Peyer's patch (tissue), 4 donors: ENCODE results near the gene TNRC6B. TPM values are rescaled to one million over a fixed set of nuclear protein-coding genes. Genes with fewer than 3 reads are reported as not detected.

ENCODE experiments used
- DNase-seq, 3 donors: peaks; one replicate each; pipeline ENCODE4 v3.0.0-alpha.2; 2017 to 2019
- H3K27ac ChIP-seq, 4 donors: fragments of 200-600 bp; sonication (generic); one replicate each; pipeline ENCODE4 v1.5.1; 2016 to 2019
- H3K27me3 ChIP-seq, 2 donors: fragments of 200-600 bp; sonication (generic); one replicate each; pipeline ENCODE4 v1.5.1; 2019
- H3K36me3 ChIP-seq, 3 donors: fragments of 200-600 bp; sonication (generic); one replicate each; pipeline ENCODE4 v1.5.1; 2016 to 2019
- H3K4me1 ChIP-seq, 4 donors: fragments of 200-600 bp; sonication (generic); one replicate each; pipeline ENCODE4 v1.5.1; 2016 to 2019
- H3K4me3 ChIP-seq, 4 donors: fragments of 200-600 bp; sonication (generic); 1 replicate in 3 of 4; 2 replicates in 1 of 4; pipeline ENCODE4 v1.5.1; 2016 to 2019; ENCODE audit warnings: mild to moderate bottlenecking in 1 of 4
- H3K9me3 ChIP-seq, 4 donors: fragments of 200-600 bp; sonication (generic); one replicate each; pipeline ENCODE4 v1.5.1; 2016 to 2019; ENCODE audit warnings: mild to moderate bottlenecking in 1 of 4
- POLR2A ChIP-seq, 2 donors: fragments of 450-650 bp; IDR thresholded peaks; one replicate each; pipeline ENCODE4 v1.5.1; 2017; ENCODE audit warnings: antibody characterized with exemption in 2 of 2, mild to moderate bottlenecking in 2 of 2, moderate library complexity in 2 of 2
- total RNA-seq, 4 donors: library from RNA; depleted of rRNA; stranded (reverse); fragments of >200 nt; gene quantifications; one replicate each; pipeline ENCODE4 v1.1.0, GENCODE V29; 2016
- TF ChIP-seq, protein P1 (sequence below), 6 experiments: fragments of 450-650 bp in 4 of 6; fragments of 200-600 bp in 2 of 6; sonication (generic) in 1 of 6; IDR thresholded peaks; one replicate each; pipeline ENCODE4 v1.5.1; 2017 to 2019; ENCODE audit warnings: antibody characterized with exemption in 6 of 6, mild to moderate bottlenecking in 3 of 6, moderate library complexity in 1 of 6

The TNRC6B gene
- total RNA-seq: 100 to 1,000 TPM in 1 of 4 donors, 10 to 100 TPM in 3; 43.6 to 169 (median 54.0) TPM

DNA sequence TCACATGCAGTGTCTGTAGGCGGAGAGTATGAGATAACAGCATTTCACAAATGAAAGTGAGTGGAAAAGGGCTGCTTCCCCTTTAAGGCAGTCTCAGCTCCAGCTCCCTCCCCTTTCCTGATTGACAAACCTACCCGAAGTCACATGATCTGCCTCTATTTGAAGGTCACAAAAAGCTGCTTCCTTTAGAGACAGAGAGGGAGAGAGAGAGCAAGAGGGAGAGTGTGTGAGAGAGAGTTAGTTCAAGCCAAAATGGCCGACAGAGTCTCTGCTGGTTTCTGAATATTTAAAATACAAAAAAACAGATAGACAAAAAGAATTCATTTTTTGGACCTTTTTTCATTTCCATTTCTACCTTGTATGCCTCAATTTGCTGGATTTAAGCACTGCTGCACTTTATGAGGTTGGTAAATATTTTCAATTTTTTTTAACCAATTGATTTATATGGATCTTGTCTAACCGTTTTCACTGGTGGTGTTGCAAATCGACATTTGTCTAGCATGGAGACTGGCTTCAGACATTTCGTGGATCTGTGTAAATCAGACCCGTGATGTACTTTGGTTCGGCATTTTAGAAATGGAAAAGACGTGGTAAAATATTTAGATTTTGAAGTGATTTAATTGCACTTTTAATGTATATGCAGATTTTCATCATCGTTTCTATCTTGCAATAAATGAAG, at the start of gene TNRC6B:
TNRC6B (plus strand) TSS at position 188 of the 679 bp plus-strand sequence; CDS start at position 399, 211 bp downstream.
- H3K9me3 ChIP-seq: no peaks in the 10 kb centered on the region
- no peaks in the 10 kb centered on the region for H3K36me3 ChIP-seq
- TF ChIP-seq POLR2A (IDR thresholded peaks at IDR 0.05): peak; percentile 99
- TF ChIP-seq, protein P1, sequence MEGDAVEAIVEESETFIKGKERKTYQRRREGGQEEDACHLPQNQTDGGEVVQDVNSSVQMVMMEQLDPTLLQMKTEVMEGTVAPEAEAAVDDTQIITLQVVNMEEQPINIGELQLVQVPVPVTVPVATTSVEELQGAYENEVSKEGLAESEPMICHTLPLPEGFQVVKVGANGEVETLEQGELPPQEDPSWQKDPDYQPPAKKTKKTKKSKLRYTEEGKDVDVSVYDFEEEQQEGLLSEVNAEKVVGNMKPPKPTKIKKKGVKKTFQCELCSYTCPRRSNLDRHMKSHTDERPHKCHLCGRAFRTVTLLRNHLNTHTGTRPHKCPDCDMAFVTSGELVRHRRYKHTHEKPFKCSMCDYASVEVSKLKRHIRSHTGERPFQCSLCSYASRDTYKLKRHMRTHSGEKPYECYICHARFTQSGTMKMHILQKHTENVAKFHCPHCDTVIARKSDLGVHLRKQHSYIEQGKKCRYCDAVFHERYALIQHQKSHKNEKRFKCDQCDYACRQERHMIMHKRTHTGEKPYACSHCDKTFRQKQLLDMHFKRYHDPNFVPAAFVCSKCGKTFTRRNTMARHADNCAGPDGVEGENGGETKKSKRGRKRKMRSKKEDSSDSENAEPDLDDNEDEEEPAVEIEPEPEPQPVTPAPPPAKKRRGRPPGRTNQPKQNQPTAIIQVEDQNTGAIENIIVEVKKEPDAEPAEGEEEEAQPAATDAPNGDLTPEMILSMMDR (IDR thresholded peaks at IDR 0.05): peak in 2 of 6 experiments; percentile 7 to 16
- peak within 1 kb of the TSS; percentile 63 to 85 (median 80) for H3K27ac ChIP-seq
- peaks cover 0 to 52% (median 4%) of the 10 kb centered on the region in 4 donors for H3K4me1 ChIP-seq
- peak within 1 kb of the TSS; percentile 43 to 68 (median 58) for H3K4me3 ChIP-seq
- no peaks in the 10 kb centered on the region for H3K27me3 ChIP-seq
- DNase-seq: peak in 2 of 3 donors; percentile 77 to 91

- Histone ChIP-seq H3K9me3 (no peaks in the 10 kb centered on the region), H3K4me1 (no peaks in the 10 kb centered on the region), H3K4me3 (no peak overlapping the region), H3K36me3 (peaks cover 0 to 22% (median 0%) of the 10 kb centered on the region in 3 donors), H3K27ac (no peak overlapping the region), H3K27me3 (no peaks in the 10 kb centered on the region)
- no peak for TF ChIP-seq POLR2A (IDR thresholded peaks at IDR 0.05)
- peak in 1 of 3 donors; percentile 52 for DNase-seq
Observed at GRCh38 chr22:40128989-40129388, 48.7 kb upstream of the TNRC6B start.

GRCh38 chr22:40137132-40137531, 40.6 kb upstream of the TNRC6B start:
- Histone ChIP-seq H3K27ac (no peak overlapping the region), H3K9me3 (no peaks in the 10 kb centered on the region), H3K36me3 (no peaks in the 10 kb centered on the region), H3K4me1 (no peaks in the 10 kb centered on the region), H3K27me3 (no peaks in the 10 kb centered on the region), H3K4me3 (no peak overlapping the region)
- no peak for TF ChIP-seq POLR2A (IDR thresholded peaks at IDR 0.05)
- TF ChIP-seq, protein P1 (IDR thresholded peaks at IDR 0.05): no peak
- no peak for DNase-seq

- Histone ChIP-seq H3K4me3 (no peak overlapping the region), H3K27me3 (no peaks in the 10 kb centered on the region), H3K36me3 (no peaks in the 10 kb centered on the region), H3K4me1 (no peaks in the 10 kb centered on the region), H3K27ac (no peak overlapping the region), H3K9me3 (no peaks in the 10 kb centered on the region)
- no peak for DNase-seq
- no peak for TF ChIP-seq POLR2A (IDR thresholded peaks at IDR 0.05)
- TF ChIP-seq, protein P1 (IDR thresholded peaks at IDR 0.05): no peak
Observed at GRCh38 chr22:40138866-40139265, 38.9 kb upstream of the TNRC6B start.

- H3K36me3 ChIP-seq: no peaks in the 10 kb centered on the region
- TF ChIP-seq, protein P1 (IDR thresholded peaks at IDR 0.05): no peak
- TF ChIP-seq POLR2A (IDR thresholded peaks at IDR 0.05): no peak
- no peaks in the 10 kb centered on the region for H3K27me3 ChIP-seq
- H3K4me3 ChIP-seq: no peak overlapping the region
- H3K27ac ChIP-seq: no peak overlapping the region
- no peaks in the 10 kb centered on the region for H3K4me1 ChIP-seq
- no peaks in the 10 kb centered on the region for H3K9me3 ChIP-seq
- DNase-seq: no peak
Observed at GRCh38 chr22:40147388-40148176, 30.1 kb upstream of the TNRC6B start.

- no peaks in the 10 kb centered on the region for H3K9me3 ChIP-seq
- H3K27me3 ChIP-seq: no peaks in the 10 kb centered on the region
- no peak overlapping the region for H3K27ac ChIP-seq
- no peak overlapping the region for H3K4me3 ChIP-seq
- peaks cover 0 to 26% (median 0%) of the 10 kb centered on the region in 4 donors for H3K4me1 ChIP-seq
- TF ChIP-seq, protein P1 (IDR thresholded peaks at IDR 0.05): no peak
- no peak for TF ChIP-seq POLR2A (IDR thresholded peaks at IDR 0.05)
- H3K36me3 ChIP-seq: no peaks in the 10 kb centered on the region
- DNase-seq: no peak
Observed at GRCh38 chr22:40153192-40153591, 24.5 kb upstream of the TNRC6B start.
